Measurements from ENCODE around the gene PFDN1.

DNA sequence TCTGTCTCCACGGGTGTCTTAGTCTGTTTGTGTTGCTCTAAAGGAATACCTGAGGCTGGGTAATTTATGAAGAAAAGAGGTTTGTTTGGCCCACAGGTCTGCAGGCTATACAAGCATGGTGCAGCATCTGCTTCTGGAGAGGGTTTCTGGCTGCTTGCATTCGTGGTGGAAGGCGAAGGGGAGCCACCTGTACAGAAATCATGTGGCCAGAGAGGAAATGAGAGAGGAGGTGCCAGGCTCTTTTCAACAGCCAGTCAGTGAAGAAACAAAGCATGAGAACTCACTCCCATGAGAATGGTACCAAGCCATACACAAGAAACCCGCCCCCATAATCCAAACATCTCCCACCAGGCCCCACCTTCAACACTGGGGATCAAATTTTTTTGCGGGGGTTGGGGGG is 53.4 kb downstream of the PFDN1 start:
- TF ChIP-seq, protein P1, sequence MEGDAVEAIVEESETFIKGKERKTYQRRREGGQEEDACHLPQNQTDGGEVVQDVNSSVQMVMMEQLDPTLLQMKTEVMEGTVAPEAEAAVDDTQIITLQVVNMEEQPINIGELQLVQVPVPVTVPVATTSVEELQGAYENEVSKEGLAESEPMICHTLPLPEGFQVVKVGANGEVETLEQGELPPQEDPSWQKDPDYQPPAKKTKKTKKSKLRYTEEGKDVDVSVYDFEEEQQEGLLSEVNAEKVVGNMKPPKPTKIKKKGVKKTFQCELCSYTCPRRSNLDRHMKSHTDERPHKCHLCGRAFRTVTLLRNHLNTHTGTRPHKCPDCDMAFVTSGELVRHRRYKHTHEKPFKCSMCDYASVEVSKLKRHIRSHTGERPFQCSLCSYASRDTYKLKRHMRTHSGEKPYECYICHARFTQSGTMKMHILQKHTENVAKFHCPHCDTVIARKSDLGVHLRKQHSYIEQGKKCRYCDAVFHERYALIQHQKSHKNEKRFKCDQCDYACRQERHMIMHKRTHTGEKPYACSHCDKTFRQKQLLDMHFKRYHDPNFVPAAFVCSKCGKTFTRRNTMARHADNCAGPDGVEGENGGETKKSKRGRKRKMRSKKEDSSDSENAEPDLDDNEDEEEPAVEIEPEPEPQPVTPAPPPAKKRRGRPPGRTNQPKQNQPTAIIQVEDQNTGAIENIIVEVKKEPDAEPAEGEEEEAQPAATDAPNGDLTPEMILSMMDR (conservative IDR thresholded peaks at IDR 0.05; ENCODE audit: low read depth, low read length) = no peak
- TF ChIP-seq EZH2 (IDR thresholded peaks at IDR 0.05; ENCODE audit: borderline replicate concordance, low read depth, low read length, poor library complexity, severe bottlenecking) = no peak

Data from A673 (cell line).